GM13976 (cell line): ENCODE measurements around the gene SMIM27.

Source experiments
- DNase-seq: peaks from one replicate; pipeline ENCODE4 v3.0.0; 2012; ENCODE audit warnings: low spot score
- CTCF ChIP-seq: IDR thresholded peaks from 2 replicates; pipeline ENCODE4 v1.5.1; 2012; ENCODE audit warnings: borderline replicate concordance, mild to moderate bottlenecking; ENCODE audit not compliant: insufficient read depth; ENCODE audit errors: extremely low read depth, missing control alignments, control extremely low read depth
- in situ Hi-C: fragments of 300-500 bp; cut with MboI; formaldehyde crosslinking; loops from one replicate; pipeline ENCODE4 v1.12.0; 2022; ENCODE audit warnings: low sequenced_read_pairs, mixed read lengths, inconsistent platforms; ENCODE audit not compliant: unreplicated experiment

Gene SMIM27

GRCh38 chr9:32551276-32552051 lies 663 bp upstream of the SMIM27 start:
- no peak for TF ChIP-seq CTCF
- peak; percentile 43 for DNase-seq
- in situ Hi-C loops, result no loop called here

- in situ Hi-C loops, result no loop called here
- no peak for DNase-seq
- TF ChIP-seq CTCF, result no peak
Measured at GRCh38 chr9:32554107-32554506, 2.0 kb downstream of the SMIM27 start.

GRCh38 chr9:32554591-32554990 lies 2.5 kb downstream of the SMIM27 start:
- in situ Hi-C loops, result no loop called here
- DNase-seq, result no peak
- TF ChIP-seq CTCF, result no peak

- in situ Hi-C loops, result no loop called here
- no peak for DNase-seq
- TF ChIP-seq CTCF, result no peak
Measured at GRCh38 chr9:32558408-32558934, 6.3 kb downstream of the SMIM27 start.

GRCh38 chr9:32565967-32566366 lies 13.8 kb downstream of the SMIM27 start:
- TF ChIP-seq CTCF, result no peak
- in situ Hi-C loops, result no loop called here
- no peak for DNase-seq

GRCh38 chr9:32566770-32567169 lies 14.6 kb downstream of the SMIM27 start:
- DNase-seq, result no peak
- in situ Hi-C loops, result no loop called here
- no peak for TF ChIP-seq CTCF
